Activated CD8-positive, alpha-beta memory T cell treated with anti-CD3 and anti-CD28 coated beads for 24 hours (primary cell): ENCODE measurements around the gene SERPINA9.
A peak's percentile ranks its signal among the peaks of the same experiment; 100 is the strongest.

Source experiments
- DNase-seq: peaks from one replicate; pipeline ENCODE4 v3.0.0-alpha.2; 2020

Gene SERPINA9

DNA sequence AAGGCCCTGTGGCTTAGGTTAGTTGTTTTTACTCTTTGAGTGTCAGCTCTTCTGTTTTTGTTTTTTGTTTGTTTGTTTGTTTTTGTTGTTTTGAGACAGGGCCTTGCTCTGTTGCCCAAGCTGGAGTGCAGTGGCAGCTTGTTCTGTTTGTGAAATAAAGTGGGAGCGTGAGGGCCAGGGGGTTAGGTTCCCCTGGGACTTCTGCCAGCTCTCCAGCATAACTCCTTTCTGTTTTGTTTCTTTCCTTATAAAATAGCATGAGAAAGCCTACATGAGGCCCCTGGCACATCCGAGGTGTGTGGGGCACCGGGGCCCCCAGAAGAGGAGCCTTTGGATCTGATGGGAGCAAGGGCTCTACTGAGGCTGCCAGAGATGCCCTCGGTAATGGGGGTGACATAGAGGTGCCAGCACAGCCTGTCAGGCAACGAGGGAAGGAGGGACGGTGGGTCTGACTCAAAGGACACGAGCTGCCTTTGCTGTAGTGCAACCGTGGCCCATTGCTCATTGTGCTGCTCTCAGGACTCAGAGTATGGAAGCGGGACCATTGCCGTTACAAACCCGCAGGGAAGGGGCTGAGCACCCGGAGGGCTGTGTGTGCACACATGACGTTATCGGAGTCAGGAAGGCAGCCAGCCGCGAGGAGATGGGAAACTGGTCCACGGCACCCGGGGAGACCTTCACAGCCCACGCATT is 14.3 kb downstream of the SERPINA9 start:
- DNase-seq, result peak; percentile 19

DNA sequence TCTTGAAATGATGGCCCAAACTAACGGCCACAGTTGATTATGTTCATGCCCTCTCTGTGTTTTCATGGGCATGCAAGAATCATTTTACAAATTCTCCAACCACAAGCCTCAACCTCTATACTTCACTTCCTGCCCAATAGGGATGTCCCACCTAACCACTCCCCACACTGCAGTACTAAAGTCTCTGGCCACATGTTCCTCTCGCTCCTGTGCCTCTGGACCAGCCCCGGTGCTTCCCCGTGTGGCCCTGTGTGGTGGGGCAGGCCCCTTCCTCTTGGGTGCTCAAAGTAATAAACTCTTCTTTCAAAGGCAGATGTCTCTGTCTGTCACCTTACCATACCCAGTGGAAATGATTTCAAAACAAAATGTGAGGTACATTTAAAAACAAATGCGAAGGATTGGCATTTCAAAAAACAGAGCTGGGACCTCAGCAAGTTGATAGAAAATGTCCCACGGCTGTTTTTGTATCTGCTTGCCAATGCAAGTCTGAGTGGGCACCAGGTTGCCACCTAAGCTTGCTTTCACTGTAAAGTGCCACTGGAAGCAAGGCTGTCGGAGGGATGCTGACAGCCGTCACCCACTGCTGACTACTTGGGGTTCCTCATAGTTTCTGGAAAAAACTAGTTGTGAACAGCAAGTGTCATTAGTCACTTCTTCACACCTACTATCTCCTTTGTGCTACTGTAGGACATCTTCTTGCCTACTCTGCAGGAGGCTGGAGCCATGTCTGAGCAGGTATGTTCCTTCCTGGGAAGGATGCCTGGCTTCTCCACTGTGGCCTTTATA is 15.2 kb downstream of the SERPINA9 start:
- DNase-seq, result peak; percentile 15

DNA sequence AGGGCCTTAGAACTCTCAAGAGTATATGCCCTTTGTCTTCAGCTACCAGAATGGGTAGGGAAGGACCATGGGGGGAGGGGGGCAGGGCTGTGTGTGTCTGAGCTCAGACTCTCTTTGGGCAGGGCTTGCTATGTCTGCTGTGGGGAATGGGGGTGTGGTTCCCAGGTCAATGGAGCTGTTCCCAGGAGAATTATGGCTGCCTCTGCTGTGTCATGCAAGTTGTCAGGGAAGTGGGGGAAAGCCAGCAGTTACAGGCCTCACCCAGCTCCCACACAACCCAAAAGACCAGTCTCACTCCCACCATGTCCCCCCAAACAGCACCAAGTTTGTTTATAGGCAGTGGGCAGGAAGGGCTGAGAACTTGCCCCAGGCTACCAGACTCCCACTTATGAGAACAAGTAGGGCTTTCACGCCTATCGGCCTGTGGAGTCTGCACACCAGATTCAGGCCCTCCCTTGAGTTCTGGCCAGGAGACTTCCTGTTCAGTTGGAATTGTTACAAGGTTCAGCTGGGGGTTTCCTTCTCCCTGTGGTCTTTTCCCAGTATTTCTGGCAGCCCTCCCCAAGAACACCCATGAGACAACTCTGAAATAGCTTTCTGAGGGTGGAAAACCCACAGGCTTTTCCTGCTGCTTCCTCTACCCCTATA is 17.3 kb downstream of the SERPINA9 start:
- DNase-seq, result peak; percentile 17

- no peak for DNase-seq
Measured at GRCh38 chr14:94458096-94458495, 17.9 kb downstream of the SERPINA9 start.

GRCh38 chr14:94455928-94456327 is 20.1 kb downstream of the SERPINA9 start:
- no peak for DNase-seq

DNA sequence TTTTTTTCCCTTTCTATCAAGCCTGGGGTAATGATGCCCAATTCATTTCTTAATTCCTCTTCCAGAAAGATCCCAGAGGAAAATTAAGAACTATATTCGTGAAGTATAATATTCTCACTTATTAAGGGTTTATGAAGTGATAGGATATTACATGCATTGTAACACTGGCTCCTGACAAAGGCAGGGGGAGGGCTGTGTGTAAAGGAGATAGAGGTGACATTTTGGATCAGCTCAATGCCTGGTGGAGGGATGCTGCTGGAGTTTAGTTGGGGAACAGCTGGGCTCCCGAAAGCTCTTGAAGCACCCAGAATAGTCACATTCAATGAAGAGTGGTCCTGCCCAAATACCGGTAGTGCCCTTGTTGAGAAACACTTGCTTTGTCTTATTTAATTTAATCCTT is 24.2 kb downstream of the SERPINA9 start:
- no peak for DNase-seq

- no peak for DNase-seq
Measured at GRCh38 chr14:94451091-94451771, 24.8 kb downstream of the SERPINA9 start.

GRCh38 chr14:94450722-94451090 is 25.3 kb downstream of the SERPINA9 start:
- no peak for DNase-seq

- DNase-seq, result no peak
Measured at GRCh38 chr14:94449930-94450329, 26.1 kb downstream of the SERPINA9 start.

DNA sequence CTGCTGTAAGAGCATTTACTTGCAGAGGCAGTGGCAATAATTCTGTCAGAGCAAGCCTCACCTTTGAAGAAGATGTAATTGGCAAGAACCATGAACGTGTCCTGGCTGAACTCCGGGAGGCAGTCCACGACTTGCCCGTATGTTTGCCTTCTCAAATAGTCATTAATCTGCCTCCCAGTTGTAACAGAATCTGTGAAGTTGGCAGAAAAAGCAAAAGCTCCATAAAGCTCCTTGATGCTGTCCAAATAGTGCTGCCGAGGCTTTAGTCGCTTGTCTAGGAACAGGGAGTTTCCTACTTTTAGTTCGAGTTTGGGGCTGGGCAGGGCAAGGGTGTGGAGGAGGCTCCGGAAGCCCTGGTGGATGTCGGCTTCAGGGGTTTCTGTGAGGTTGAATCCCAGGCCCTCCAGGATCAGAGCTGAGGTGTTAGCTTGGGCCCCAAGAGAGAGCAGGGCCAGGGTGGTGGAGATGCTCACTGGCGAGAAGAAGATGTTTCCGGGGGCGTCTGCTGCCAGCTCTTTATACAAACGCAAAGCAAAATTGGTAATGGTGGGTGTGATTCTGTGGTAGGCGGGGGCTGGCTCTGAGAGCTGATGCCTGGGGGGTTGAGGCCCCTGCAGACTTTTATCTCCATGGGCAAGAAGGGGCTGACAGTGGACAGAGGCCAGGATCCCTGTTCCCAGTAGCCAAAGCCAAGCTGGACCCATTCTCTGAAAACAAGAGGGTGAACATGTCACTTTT is 27.8 kb downstream of the SERPINA9 start:
- no peak for DNase-seq

GRCh38 chr14:94447206-94447605 is 28.8 kb downstream of the SERPINA9 start:
- DNase-seq, result no peak

DNA sequence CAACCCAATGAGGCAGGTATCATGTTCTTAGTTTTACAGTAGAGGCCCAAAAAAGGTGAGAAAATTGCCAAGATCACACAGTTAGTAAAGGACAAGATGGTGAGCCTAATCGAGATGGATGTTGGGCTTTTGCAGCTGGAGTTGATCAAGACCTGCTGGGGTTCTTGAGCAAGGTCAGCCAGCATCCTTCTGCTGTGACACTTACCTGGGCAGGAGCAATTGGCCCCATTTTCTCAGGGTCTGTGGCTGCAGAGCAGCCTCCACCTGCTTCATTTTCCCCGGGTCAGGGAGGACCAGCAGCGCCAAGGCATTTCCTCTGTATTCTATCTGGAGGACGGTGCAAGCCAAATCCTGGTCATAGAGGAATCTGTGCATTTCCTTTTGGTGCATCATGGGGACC is 29.9 kb downstream of the SERPINA9 start:
- DNase-seq, result no peak

GRCh38 chr14:94445003-94445402 is 31.0 kb downstream of the SERPINA9 start:
- DNase-seq, result no peak

GRCh38 chr14:94441531-94442205 is 34.3 kb downstream of the SERPINA9 start:
- DNase-seq, result no peak

DNA sequence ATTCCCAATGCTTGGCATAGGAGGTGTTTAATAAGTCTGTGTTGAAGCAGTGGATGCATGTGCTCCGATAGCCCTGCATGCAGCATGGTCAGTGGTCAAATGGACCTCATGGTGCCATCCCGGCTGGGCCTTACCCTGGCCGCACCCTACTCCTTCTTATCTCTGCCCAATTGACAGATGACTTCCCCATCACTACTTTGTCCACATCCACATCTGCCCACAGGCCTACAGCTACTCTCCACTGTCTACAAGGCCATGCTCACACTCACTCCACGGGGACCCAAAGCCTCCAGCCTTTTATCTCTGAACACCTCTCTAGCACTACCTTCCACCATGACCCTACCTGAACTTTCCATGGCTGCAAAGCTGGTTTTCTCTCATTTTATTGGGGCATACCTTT is 34.9 kb downstream of the SERPINA9 start:
- no peak for DNase-seq

DNA sequence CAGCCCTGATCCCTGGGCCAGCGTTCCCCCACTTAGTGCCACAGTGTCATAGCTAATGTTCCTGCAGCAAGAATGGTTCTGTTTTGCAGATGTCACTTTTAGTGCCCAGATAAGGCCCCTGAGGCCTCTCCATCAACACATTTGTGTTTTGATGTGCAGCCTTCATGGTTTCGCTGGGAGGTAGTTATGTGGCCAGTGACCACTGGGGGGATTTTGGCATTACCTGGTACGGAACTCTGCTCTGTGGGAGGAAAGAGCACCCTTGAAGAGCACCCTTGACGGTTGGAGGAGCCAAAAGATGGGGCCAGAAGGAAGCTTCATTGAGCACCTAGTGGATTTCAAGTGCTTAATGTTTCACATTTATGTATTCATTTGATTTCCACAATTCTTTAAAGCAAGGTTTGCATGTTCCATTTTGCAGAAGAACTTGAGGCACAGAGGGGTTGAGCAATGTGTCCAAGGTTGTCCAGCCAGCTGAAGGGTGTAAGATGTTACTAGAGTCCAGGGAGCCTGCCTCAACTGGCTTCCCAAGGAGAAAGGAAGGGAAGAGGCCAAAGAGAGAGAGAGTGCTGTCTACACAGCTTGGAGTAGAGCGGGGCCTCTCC is 36.4 kb downstream of the SERPINA9 start:
- no peak for DNase-seq

DNA sequence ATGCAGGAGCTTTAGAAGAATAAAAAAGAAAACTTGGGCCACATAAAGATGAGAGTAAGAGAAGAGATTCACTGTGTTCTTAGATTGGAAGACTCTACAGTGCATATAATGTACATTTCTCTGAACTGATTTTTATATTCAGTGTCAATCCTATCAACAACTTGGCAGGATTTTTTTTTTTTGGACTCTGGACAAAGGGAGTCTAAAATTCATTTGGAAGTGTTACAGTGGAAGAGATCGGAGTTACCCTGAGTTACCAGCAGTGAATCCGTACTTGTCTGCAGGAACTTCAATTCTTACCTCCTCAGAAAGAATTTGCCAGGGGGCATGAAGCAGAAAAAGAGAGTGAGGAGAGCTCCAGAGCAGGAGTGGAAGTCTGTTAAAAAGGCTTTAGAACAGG is 47.4 kb downstream of the SERPINA9 start:
- DNase-seq, result no peak

GRCh38 chr14:94427016-94427613 is 48.9 kb downstream of the SERPINA9 start:
- no peak for DNase-seq

DNA sequence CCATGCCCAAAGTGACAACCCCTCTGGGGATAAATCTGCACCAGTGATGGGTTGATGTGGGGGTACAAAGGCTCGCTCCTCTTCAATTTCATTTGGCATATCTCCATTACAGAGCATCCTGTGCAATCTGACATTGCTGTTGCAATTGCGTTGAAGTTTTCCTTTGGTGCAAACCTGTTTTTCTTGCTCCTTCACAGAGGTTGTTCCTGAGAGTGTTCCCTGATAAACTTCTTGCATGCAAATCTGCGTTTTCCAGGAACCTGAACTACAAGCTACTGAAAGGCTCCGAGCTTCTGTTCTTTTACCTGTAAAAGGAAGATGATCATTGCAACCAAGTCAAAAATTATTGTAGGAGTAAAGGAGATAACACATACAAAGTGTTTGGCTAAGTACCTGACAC is 49.5 kb downstream of the SERPINA9 start:
- DNase-seq, result no peak

DNA sequence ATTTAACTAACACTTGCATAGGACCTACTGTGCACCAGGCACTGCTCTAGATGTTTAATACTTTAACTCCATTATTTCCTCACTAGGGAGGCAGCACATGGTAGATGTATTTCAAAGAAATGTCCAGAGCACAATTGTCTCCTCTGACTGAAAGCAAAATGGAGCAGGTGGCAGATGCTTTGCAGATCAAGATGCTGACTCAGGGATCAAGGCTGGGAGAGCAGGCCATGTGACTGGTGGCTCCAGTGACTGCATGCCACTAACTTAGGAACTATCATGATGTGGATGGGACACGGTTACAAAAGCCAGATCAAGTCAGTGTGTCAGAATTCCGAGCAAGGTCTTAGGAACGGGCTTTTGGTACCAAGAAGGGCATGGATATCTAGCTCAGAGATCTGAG is 51.6 kb downstream of the SERPINA9 start:
- DNase-seq, result no peak

DNA sequence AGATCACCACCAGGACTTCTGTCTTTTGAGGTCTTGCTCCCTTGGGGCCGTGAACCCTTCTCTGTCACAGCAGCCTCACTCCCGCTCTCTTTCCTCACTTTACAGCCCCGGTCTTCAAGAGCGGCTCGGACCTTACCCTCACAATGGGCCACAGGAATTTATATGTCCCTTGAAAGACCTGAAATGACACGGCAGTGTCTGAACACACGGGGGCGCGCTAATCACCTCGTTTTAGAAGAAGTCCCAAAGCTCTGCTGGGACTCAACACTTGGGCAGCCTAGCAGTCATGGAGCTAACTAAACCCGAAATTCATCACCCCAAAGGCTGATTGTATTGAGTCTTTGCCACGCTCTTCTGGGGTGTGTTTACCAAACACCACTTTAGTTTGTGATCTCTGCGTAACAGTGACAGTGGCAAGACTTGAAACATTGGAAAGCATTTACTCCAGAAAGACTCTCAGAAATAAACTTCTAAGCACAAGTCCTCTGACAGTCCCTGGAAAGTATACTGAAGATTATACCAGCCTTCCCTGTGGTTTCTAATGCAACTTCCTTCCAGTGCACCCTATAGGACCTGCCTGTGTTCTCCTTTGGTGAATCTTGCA is 52.4 kb downstream of the SERPINA9 start:
- peak; percentile 59 for DNase-seq
